Osteocyte (in vitro differentiated cells): Measurements from ENCODE around the gene TUBGCP2. TPM values are rescaled to one million over a fixed set of nuclear protein-coding genes. Genes with fewer than 3 reads are reported as not detected.

Experiments
- DNase-seq: peaks from one replicate; pipeline ENCODE4 v3.0.0; 2021; ENCODE audit warnings: mixed read lengths; ENCODE audit not compliant: unreplicated experiment; ENCODE audit errors: extremely low spot score
- H3K27ac Mint-ChIP-seq: one replicate; pipeline ENCODE4 v1.8.0; 2021; ENCODE audit warnings: mild to moderate bottlenecking, mixed read lengths; ENCODE audit not compliant: unreplicated experiment
- H3K27me3 Mint-ChIP-seq: one replicate; pipeline ENCODE4 v1.8.0; 2021; ENCODE audit warnings: mixed read lengths; ENCODE audit not compliant: unreplicated experiment
- H3K36me3 Mint-ChIP-seq: one replicate; pipeline ENCODE4 v1.8.0; 2021; ENCODE audit warnings: mixed read lengths; ENCODE audit not compliant: unreplicated experiment
- H3K4me1 Mint-ChIP-seq: one replicate; pipeline ENCODE4 v1.8.0; 2021; ENCODE audit warnings: mixed read lengths; ENCODE audit not compliant: unreplicated experiment
- H3K4me3 Mint-ChIP-seq: one replicate; pipeline ENCODE4 v1.8.0; 2021; ENCODE audit warnings: mild to moderate bottlenecking, moderate library complexity, mixed read lengths; ENCODE audit not compliant: unreplicated experiment
- H3K9me3 Mint-ChIP-seq: one replicate; pipeline ENCODE4 v1.8.0; 2021; ENCODE audit warnings: mixed read lengths; ENCODE audit not compliant: unreplicated experiment
- total RNA-seq: library from RNA; stranded (reverse); gene quantifications from 2 replicates; pipeline ENCODE4 v1.2.1, GENCODE V29; 2021
- TF ChIP-seq, protein P1 (sequence below): fragments of 200-600 bp; sonication (generic); IDR thresholded peaks from 2 replicates; pipeline ENCODE4 v1.5.0; 2021; ENCODE audit warnings: antibody characterized with exemption, mild to moderate bottlenecking, moderate library complexity

Gene TUBGCP2
- total RNA-seq, 1 donor from 2014 or later: 75.2 TPM

DNA sequence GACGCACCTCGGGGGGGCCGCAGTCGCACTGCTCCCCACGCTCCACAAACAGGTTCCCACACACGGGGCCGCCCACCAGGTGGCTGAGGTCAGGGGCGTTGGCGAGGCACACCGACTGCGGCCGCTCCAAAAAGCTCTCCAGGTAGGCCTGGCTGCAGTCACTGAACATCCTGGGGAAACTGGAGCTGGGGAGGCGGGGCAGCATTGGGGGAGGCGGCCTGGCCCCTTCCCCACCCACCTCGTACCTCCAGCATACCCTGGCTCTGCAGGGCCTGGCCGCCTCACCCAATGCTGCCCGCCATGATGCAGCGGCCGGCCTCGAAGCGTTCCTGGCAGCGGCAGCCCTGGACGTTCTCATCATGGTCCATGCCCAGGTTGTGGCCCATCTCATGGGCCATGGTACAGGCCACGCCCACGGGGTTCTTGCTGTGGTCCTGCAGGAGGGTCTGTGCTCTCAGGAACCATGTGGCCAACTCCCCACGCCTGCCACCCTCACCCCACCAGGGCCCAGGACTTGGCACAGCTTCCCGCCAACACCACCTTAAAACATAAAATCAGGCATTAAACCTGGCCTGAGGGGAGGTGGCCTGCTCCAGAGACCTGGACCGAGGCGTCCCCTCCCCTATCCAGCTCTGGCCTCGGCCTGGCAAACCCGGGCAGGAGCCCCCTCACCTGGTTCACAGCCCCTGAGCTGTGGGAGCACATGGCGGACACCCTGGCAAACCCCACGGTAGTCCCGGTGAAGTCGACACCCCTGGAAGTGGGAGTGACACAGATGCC, 37.0 kb downstream of the TUBGCP2 start:
- Mint-ChIP-seq H3K4me1 (no peaks in the 10 kb centered on the region), H3K27ac (no peak overlapping the region), H3K9me3 (no peaks in the 10 kb centered on the region), H3K27me3 (no peaks in the 10 kb centered on the region), H3K36me3 (no peaks in the 10 kb centered on the region), H3K4me3 (no peak overlapping the region)
- TF ChIP-seq, protein P1, sequence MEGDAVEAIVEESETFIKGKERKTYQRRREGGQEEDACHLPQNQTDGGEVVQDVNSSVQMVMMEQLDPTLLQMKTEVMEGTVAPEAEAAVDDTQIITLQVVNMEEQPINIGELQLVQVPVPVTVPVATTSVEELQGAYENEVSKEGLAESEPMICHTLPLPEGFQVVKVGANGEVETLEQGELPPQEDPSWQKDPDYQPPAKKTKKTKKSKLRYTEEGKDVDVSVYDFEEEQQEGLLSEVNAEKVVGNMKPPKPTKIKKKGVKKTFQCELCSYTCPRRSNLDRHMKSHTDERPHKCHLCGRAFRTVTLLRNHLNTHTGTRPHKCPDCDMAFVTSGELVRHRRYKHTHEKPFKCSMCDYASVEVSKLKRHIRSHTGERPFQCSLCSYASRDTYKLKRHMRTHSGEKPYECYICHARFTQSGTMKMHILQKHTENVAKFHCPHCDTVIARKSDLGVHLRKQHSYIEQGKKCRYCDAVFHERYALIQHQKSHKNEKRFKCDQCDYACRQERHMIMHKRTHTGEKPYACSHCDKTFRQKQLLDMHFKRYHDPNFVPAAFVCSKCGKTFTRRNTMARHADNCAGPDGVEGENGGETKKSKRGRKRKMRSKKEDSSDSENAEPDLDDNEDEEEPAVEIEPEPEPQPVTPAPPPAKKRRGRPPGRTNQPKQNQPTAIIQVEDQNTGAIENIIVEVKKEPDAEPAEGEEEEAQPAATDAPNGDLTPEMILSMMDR: no peak
- no peak for DNase-seq

DNA sequence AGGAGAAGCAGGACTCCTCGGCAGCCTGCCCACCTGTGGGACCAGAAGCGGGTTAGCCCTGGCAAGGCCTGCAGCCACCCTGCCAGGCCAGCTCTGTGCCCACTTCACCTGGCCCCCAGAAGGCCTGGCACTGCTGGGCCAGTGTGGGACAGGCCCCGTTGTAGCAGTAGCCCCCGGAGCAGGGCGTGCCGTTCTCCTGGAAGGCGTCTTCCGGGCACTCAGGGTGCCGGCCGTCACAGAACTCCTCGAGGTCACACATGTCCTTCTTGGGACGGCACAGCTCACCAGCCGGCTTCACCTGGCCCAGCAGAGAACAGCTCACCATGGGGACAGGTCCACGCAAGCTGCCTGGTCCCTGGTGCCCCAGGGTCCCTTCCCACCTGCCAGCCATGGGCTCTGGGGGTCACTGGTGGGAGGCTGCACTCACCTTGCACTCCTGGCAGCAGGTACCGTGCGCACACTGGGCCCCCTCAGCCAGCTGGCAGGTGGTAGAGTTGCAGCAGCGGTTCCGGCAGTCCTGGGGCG, 37.8 kb downstream of the TUBGCP2 start:
- no peaks in the 10 kb centered on the region for H3K36me3 Mint-ChIP-seq
- no peaks in the 10 kb centered on the region for H3K4me1 Mint-ChIP-seq
- no peak overlapping the region for H3K4me3 Mint-ChIP-seq
- no peak for DNase-seq
- H3K9me3 Mint-ChIP-seq: no peaks in the 10 kb centered on the region
- TF ChIP-seq, protein P1: no peak
- H3K27ac Mint-ChIP-seq: no peak overlapping the region
- H3K27me3 Mint-ChIP-seq: no peaks in the 10 kb centered on the region

DNA sequence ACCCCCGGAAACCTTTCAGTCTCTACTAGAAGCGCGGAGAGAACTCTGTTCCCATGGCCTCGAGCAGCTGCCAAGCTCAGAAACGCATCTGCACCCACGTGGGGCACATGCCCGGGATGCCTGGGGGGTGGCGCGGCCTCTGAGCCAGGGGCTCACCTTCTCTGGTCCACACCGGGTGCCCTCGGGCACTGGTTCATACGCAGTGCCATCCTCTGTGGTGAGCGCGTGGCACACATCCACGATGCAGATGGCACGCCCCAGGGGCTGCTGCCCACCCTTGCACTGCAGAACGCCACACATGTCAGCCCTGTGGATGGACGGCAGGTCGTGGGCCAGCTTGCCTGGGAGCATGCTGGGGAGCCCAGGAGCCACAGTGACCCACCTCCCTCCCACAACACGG, 38.5 kb downstream of the TUBGCP2 start:
- DNase-seq: no peak
- Mint-ChIP-seq H3K27ac (no peak overlapping the region), H3K4me1 (no peaks in the 10 kb centered on the region), H3K9me3 (no peaks in the 10 kb centered on the region), H3K27me3 (no peaks in the 10 kb centered on the region), H3K4me3 (no peak overlapping the region), H3K36me3 (no peaks in the 10 kb centered on the region)
- TF ChIP-seq, protein P1: no peak

DNA sequence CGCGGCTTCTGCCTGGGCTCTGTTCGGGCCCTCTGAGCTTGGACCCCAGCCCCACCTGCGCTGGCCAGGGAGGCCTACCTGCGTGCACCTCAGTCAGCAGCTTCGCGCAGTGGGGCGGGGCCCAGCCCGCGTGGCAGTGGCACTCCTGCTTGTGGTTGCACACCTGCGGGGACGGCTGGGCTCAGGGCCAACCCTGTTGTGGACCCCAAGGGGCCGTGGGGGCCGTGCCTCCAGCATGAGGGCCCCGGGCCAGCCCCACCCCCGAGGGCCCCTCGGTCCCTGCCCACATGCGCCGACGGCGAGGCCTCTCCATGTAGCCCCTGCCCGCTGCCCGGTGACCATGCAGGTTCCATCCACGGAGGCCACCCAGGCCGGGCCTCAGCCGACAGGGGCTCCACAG, 39.3 kb downstream of the TUBGCP2 start:
- Mint-ChIP-seq H3K36me3 (no peaks in the 10 kb centered on the region), H3K27ac (no peak overlapping the region), H3K4me3 (no peak overlapping the region), H3K27me3 (no peaks in the 10 kb centered on the region), H3K4me1 (peaks cover 1% of the 10 kb centered on the region), H3K9me3 (no peaks in the 10 kb centered on the region)
- DNase-seq: no peak
- TF ChIP-seq, protein P1: no peak

- Mint-ChIP-seq H3K27ac (no peak overlapping the region), H3K27me3 (no peaks in the 10 kb centered on the region), H3K36me3 (no peaks in the 10 kb centered on the region), H3K4me3 (no peak overlapping the region), H3K4me1 (peaks cover 2% of the 10 kb centered on the region), H3K9me3 (no peaks in the 10 kb centered on the region)
- DNase-seq: no peak
- TF ChIP-seq, protein P1: no peak
Observed at GRCh38 chr10:133268532-133268931, 40.1 kb downstream of the TUBGCP2 start.
